ENCODE data around the gene VSIG4.

The VSIG4 gene

DNA sequence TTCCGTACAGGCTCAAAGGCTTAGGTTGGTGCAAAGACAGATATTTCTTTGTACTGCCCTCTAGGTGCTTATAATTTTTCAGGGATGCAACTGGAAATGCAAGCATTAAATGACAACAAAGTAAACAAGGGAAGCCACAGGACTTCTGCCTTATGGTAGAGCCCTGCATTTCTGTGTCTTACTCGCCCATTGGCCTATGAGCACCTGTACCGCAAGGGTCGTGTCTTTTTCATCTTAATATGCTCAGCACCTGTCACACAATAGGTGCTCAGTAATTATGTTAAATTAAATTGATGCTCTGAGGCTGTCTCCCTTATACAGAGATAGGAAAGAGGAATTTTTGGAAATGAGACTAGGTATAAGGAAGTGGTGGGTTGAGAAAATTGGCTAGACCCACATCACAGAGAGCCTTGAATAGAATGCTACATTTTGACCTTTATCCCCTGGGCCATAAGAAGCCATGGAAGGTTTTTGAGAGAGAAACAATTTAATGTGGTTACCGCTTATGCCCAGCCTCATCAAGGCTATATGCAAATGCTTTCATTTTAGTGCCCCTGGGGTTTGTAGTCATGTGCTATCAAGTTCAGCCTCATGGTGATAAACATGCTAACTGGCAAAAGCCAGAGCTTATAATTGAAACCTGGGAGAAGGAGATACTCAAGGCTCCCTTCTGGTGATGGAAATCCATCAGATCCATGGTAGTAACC, 16.3 kb downstream of the VSIG4 start:
- DNase-seq = no peak

DNA sequence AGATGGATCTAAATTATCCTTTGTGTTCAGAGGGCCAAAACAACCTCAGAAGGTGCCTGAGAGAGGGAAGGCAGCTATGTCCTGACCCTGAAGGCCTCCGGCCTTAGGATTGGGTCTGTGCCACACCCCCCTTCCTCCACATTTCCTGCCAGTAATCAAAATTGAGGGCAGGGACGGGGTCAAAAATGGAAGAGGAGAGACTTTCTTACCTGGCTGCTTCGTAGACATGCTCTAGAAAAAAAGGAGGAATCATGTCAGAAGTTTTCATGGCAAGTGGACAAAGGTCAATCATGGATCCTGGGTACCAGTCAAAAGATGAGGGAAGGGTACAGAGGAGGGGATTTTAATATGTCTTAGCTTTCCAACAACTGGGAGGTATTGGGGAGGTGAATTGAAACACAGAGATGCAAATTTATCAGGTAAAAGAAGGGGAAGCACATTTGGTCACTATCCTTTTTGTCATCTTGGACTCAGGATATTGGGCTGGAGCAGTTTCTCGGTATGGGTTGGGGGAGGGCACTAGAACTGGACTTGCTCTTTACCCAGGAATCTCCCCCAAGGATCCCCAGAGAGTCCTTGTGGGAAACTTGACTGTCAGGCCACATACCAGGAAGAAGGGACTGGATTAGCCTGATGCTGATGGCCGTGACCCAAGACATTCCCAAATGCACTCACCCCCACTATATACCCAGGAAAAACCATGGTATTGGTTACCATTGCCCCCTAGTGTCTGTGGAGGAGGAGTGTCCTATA, 17.1 kb downstream of the VSIG4 start:
- no peak for DNase-seq

DNA sequence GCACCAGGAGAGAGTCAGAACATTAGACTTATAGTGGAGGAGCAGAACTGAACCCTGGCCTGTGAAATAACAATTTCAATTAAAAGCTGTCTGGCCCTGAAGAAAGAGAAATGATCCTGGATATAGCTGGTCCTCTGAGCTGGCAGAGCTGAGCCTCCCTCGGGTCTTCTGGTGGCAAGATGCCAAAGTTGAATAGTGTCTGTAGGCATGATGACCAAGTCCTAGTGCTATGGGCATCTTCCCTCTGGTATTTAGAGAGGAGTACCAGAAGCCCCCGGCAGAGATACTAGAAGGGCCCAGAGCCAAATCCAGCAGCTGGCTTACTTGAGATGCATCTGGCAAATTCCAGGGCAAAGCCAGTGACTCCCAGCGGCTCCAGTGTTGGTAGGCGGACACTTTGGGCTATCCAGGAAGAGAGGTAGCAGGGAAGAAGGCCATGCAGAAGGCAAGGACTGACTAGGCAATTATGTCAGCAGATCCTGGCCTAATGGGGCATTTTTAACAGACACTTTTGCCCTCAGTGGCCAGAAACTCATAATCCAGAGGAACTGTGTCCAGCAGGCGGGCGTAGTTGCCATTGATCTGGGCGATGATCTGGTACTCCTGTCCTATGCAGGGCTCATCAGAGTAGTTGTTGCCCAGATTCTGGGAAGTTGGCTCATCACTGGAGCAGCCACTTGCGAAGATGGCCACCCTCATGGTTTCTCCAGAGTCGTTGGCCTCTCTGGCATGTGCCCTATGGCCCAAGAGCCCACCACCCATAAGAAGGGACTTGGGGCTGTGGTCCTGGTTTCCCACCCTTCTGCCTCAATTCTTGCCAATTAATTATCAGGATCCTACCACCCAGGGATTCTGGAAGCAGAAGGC, 17.9 kb downstream of the VSIG4 start:
- no peak for DNase-seq

DNA sequence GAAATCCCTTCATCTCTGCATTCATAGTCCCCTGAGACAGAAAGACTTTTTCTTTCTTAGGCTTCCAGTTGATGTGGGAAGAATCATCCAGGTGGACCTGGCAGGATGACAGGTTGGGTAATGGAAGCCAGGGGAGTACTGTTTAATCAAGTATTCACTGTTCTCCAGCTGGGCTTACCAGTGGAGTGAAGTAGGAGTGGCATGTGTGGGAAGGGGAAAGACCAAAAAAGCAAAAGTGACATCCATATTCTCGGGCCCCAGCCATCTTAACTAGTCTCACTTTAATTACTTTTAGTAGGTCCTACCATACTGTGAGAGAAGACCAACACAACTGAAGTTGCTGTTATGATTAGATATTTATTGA, 18.5 kb downstream of the VSIG4 start:
- no peak for DNase-seq

DNA sequence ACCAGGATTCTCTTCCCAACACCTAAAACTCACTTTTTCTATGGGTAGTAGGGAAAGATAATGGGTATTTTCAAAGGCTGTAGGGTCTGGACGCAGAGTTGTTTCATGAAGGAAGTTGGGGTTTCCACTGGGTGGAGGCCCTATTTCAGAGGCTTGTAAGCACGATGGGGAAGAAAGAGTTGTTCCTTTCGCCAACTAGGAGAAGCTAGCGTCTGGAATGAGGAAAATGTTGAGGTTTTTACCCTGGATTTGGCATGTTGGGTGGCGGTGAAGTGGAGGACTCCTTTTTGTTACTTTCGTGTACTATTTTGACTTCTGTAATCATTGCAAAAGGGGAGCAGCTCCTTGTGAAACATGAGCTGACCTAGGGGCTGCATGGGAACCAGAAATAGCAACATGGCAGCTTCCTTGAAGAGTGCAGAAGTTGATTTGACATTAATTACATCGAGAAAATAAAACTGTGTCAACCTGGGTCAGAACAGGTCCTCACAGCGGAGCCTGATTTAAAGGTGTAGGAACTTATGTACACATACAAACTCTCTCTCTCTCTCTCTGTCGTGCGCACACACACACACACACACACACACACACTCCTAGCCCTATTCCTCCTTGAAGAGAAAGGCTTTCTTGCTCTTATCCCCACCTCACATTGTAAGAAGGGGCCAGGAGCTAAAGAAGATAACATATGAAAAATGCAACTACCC, 19.1 kb downstream of the VSIG4 start:
- DNase-seq = peak; percentile 18 to 63 (median 52)

DNA sequence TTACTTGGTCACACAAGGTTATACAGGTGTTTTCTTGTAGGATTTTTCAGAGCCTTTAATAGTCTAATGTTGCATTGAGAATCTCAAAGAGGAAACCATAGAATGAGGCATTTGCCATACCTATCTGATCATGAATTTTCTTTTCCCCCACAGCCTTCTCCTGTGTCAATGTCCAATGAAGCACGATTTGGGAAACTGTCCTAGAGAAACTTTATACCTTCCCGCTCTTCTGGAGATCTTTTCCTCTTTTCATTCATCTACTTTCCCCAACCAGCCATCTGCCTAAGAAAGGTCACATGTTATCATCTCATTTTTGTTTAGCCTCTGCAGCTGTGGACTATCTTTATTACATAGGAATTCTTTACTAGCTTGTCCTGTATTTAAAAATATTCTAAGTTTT, 19.9 kb downstream of the VSIG4 start:
- DNase-seq = no peak

DNA sequence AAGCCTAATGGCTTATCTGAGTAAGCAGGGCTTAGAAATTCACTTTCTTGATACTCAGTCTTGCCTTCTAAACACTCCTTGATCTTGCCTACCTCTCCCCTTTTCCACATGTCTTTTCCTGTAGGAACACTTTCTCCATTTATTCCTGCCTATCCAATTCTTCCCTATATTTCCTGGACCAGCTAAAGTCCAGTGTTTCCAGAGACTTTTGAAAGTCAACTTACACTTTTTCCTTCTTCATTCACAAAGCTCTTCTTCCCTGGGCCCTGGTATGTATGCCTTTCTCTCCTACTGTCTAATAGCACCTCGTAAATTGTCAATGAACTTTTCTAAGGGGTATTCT, 20.6 kb downstream of the VSIG4 start:
- DNase-seq = no peak

DNA sequence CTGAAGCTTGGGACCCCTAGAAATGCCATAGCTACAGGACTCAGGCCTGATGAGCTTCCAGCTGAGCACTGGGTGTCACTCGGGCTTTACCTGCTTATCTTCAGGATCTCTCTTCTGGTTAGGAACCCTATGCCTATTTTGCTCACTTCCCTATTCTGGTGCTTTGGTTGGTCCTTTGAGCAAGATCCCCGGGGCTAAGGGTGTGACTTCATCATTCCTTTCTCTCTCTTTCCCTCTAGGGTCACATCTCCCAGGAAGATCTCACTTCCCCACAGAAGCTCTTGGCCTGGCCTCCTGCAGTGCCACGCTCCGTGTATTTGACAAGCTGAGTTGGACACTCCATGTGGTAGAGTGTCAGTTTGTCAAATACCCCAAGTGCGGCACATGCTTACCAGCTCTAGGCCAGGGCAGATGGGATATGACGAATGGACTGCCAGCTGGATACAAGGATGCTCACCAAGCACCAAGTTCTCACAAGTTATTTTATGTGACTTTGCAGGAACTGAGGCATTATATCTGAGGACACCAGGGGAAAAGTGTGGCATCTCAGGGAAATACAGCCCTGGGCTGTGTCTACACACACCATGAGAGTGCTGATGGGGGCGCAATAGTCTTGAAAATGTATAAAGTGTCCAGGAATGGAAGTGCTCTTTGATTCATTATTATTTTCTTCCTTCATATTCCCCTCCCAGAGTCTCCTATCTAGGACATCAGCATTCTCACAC, 21.1 kb downstream of the VSIG4 start:
- DNase-seq = peak in 3 of 4 experiments; percentile 50 to 56 (median 54)

DNA sequence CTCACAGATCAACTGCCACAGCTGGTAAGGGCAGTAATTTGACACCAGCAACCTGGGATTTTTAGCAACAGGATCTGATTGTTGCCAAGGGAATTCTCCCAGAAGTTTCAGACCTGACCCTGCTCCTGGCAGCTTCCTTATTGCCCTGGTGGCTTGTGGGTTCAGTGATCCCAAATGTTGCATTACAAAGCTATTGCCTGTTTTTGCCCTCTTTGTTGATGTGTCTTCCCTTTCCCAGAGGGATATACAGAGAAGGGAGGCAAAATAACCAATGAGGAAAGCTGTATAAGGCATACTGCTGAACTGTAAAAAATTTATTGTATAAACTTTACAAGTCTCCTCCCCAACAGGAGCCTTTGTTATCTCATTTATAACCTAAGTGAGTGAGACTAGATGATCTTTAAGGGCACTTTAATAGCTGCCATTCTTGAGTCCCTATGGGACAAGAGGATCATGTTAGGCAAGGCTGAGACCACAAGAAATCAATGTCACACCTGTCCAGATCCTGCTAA, 22.2 kb downstream of the VSIG4 start:
- no peak for DNase-seq

DNA sequence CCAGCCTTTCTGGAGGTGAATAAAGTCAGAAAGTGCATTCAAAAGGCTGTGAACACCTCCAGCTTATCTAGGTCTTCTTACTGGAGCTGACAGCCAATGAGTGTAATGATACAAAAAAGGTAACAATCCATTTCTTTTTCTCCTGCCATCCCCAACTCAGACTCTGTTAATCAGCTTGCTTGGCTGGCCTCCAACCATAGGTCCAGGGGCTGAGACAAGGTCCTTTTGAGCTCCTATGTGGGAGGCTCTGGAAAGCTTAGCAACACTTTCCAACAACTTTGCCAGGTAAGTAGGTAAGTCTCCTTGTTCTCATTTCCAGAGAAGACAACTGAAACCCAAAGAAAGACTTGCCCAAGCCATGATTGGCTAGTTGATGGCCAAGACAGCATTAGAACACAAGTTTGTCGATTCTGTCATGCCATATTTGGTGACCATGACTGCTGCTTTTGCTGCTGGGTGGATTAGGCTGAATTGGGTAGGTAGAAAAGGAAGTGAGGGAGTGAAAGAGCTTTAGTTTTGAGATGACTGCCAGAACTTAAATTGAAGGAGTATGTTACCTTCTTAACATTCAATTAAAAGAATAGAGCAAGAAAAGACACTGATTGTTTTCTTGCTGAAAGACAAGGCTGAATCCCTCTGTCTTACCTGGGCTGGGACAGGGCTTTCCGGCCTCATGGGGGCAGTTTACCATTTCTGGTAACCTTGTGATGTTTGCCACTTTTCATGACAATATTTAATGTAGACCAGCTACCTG, 22.8 kb downstream of the VSIG4 start:
- DNase-seq = no peak

DNA sequence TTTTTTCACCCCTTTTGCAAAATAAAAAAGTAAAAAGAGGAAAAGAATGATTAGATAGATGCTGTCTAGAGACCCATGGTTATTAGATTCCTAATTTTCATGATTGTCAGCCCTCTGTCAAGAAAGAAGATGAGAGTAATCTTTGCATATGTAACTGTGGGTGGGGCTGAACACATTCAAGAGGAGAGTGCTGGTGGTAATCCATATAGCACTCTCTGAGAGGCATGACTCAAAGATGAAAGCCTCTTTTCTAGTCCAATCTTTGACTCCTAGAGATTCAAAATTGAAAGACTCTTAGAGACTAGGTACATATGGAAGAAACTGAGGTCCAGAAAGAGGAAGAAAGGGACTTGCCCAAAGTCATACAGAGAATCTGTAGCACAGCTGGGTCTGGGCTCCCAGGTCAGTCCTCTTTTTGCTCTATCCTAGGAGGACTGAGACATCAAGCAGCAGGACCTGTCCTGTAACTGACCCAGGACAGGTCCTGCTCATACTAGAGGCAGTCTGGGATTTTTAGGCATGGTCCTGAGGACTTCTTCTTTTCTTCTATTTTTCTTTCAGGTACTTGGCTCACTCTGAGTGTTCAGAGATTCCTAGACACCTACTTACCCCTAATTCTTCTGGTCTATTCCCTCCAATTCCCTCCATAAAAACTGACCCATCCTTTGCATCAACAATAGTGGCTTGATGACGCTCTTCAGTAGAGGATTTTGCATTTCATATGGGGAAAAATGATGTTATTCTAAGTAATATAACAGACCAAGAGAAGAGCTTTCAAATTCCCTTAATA, 23.8 kb downstream of the VSIG4 start:
- DNase-seq = no peak

DNA sequence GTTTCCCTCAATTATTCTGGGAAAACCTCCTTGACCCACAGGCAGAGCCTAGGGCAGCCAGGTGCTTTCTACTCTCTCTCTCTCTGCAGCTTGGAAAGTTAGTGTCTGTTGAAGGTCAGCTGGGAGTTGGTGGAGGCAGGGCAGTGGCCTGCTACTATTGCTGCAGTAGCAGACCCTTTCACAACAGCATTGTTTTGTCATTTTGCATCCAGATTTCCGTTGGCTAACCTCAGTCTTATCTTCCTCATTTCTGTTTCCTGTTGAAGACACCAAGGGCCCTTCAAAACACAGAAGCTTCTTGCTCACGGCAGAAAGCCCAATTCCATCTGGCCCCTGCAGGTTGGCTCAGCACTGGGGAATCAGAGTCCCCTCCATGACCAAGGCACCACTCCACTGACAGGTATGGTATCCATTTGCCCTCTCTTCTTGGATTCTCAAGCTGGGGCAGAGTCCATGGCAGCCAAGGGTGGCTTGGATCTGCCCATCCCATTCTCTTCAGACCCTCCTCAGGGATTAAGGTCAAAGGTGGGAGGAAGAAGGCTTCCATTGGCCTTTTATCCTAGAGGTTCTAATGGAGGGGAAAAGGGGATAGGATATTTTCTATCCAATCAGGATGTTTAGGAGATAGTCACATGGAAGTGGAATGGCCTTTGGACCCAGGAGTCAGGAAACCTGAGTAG, 24.6 kb downstream of the VSIG4 start:
- DNase-seq = peak; percentile 76 to 91 (median 82)

DNA sequence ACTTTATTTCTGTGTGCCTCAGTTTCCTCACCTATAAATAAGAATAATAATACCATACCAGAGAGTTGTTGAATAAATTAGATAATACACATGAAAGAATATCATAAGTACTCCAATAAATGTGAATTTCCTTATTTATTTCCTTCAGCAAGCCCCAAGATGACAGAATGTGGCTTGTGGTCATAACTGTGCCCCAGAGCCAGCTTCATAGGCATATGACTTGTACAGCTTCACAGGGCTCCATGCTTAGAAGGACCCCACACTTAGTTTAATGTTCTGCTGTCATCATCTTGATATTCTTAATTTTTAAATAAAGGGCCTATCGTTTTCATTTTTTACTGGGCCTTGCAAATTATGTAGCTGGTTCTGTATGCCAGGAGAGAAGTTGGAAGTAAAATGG, 25.3 kb downstream of the VSIG4 start:
- no peak for DNase-seq

DNA sequence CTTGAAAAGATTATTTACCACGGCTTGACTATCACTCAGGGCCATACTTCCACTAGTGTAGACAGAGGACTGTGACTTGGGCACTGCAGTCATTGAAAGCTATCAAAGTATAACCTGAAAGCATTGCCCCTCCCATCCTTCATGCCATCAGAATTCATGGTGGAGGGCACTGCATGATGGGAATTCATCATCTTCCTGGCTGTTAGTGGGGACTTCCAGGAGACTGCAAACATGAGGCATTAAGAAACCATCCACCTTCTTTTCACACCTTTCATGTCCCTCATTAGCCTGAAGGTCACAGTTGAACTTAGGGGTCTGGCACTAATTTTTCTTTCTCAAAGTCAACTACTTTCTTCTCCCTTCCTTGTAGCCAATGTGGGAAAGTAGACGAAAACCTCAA, 25.8 kb downstream of the VSIG4 start:
- no peak for DNase-seq

DNA sequence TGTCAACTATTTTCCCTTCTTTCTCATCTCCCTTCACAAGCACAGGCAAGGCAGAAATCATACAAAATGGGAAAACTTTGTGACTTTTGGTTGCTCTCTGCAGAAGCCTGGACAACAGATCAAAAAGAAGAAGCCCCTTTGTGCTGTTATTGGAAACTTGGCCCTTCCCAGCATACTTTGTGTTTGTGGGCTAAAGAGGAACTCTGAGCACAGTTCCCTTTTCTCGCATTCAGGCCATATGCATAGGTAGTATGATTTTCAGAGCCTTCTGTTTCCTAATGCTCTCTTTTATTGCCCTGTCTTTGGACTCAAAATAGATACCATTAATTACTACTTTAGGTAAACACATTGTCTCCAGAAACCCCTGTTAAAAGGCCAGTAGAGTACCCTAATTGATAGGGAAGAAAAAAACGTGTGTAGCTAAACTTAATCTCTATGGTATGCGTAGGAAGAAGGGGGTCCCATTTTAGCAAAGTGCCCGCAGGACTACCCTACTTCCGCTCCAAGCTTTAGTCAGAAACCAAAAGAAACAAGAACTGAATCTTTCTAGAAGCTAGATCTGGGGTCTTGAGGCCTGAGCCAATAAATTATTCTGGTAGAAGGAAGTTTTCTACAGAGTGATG, 26.6 kb downstream of the VSIG4 start:
- DNase-seq = peak; percentile 52 to 77 (median 68)

DNA sequence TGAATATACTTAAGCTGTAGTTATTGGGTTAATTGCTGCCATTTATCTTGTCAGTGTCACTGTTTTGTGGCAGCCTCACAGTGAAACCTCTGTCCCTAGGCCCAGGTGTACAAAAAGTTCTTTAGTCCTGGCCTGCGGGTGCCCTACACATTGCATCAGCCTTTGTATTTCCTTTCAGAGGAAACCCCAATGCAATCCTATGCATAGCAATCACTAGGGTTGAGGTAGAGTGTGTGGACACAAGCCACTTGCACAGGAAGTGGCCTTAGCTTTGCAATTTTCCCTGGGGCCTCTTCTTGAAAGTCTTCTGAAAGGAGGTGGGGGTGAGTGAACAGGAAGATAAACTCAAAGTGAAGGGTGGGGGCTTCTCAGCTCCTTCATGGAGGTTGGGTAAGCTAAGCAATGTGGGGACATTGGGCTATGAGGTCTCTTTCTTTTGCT, 27.8 kb downstream of the VSIG4 start:
- peak in 3 of 4 experiments; percentile 56 to 67 (median 59) for DNase-seq

DNA sequence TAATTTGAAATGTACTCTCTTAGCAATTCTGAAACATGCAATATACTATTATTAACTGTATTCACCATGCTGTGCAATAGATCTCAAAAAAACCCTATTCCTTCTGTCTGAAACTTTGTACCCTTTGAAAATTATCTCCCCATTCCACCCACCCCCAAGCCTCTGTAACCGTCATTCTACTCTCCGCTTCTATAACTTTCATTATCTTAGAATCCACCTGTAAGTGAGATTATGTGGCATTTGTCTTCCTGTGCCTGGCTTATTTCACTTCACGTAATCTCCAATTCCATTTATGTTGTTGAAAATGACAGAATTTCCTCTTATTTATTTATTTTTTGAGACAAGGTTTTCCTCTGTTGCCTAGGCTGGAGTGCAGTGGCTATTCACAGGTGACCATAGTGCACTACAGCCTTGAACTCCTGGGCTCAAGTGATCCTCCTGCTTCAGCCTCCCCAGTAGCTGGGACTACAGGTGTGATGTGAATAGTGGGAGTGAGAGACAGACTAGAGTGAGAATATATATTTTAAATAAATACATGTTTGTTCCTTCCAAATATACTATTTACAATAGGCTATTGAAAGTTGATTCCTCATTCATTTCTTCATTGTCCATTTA, 30.5 kb downstream of the VSIG4 start:
- DNase-seq = no peak

DNA sequence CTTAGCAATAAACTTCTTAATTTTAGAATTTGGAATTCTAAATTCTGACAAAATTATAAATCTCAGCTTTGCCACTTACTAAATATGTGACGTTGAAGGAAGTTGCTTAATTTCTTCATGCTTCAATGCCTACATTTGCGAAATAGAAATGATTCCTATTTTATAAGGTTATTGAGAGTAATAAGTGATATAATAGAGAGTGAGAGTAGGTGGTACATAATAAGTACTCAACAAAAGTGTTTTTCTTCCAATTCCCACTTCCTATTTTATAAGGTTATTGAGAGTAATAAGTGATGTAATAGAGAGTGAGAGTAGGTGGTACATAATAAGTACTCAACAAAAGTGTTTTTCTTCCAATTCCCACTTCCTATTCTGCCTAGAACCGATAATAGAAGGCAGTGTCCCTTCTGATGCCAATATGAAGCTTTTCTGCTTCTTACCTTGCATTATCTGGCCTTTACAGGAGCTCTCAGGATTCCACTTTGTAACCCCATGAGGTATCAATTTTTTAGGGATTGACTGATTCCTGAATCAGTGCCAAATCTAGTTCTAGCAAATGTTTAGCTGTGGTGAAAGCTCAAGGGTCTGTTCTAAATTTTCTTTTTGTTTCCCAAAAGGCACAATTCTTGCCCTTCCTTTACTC, 31.4 kb downstream of the VSIG4 start:
- peak in 2 of 4 experiments; percentile 58 to 69 for DNase-seq

Data from suppressor macrophage (primary cell).